Colonic mucosa (tissue), 4 donors: ENCODE results near the gene DAPK2. TPM values are rescaled to one million over a fixed set of nuclear protein-coding genes. Genes with fewer than 3 reads are reported as not detected.

Experiments
- DNase-seq: peaks from one replicate; pipeline ENCODE4 v3.0.0-alpha.2; 2020
- H3K27ac ChIP-seq: fragments of 200-600 bp; one replicate; pipeline ENCODE4 v1.8.0; 2021
- H3K27me3 ChIP-seq: fragments of 200-600 bp; one replicate; pipeline ENCODE4 v1.8.0; 2021
- H3K36me3 ChIP-seq: fragments of 200-600 bp; one replicate; pipeline ENCODE4 v1.8.0; 2021
- H3K4me1 ChIP-seq: fragments of 200-600 bp; one replicate; pipeline ENCODE4 v1.8.0; 2021; ENCODE audit warnings: mild to moderate bottlenecking
- H3K4me3 ChIP-seq: fragments of 200-600 bp; one replicate; pipeline ENCODE4 v1.8.0; 2021
- H3K9ac ChIP-seq, 2 donors: one replicate each; pipeline ENCODE4 v1.7.0; 2013; ENCODE audit warnings: control low read depth in 2 of 2, low read depth in 2 of 2, low read length in 2 of 2
- H3K9me3 ChIP-seq: fragments of 200-600 bp; one replicate; pipeline ENCODE4 v1.8.0; 2021
- CTCF ChIP-seq: fragments of 200-600 bp; IDR thresholded peaks from one replicate; pipeline ENCODE4 v1.8.0; 2022; ENCODE audit warnings: antibody characterized with exemption, mild to moderate bottlenecking
- intact Hi-C: fragments of 100-400 bp; cut with DNase I; formaldehyde crosslinking; loops from one replicate; pipeline ENCODE4 v1.14.1; 2022
- total RNA-seq, 2 donors: library from RNA; stranded (reverse); fragmentation: NEBNext Ultra II Directional in 1 of 2; extraction: Animal tissue kit (Norgen Biotek cat#: 25700) in 1 of 2; gene quantifications; one replicate each; pipeline ENCODE4 v1.2.1, GENCODE V29; 2021
- donor health status: healthy.
- donor health status: DM: no; HTN: no; CAD: no.
- donor health status: DM: no; HTN: no; CAD: no.

Gene DAPK2
- total RNA-seq, 2 donors from 2014 or later = 23.7 to 26.5 TPM

DNA sequence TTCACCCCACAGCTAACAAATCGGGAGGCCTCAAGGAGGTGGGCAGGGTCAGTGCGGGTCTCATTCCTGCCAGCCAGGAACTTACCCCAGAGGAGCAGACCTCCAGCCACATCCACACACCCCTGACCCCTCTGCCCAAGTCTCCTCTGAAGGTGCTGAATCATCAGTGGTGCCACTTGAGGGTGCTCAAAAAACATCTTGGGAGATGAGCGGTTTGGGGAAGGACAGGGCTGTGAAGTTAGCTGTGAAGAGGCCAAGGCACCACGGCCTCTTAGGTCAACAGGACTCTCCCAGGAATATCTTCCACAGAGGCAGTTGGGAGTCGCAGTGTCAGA lies 1.2 kb downstream of the DAPK2 start:
- no peaks in the 10 kb centered on the region for H3K27me3 ChIP-seq
- H3K4me1 ChIP-seq = peaks cover 12% of the 10 kb centered on the region
- H3K4me3 ChIP-seq = peak overlapping the region; percentile 66
- H3K9me3 ChIP-seq = no peaks in the 10 kb centered on the region
- intact Hi-C loops = loop anchor here (5.0 kb wide), 2 partner anchors 98 to 293 kb away; no protein-coding TSS in a partner anchor
- no peak for DNase-seq
- H3K36me3 ChIP-seq = no peaks in the 10 kb centered on the region
- peak overlapping the region; percentile 77 to 89 for H3K9ac ChIP-seq
- no peak overlapping the region for H3K27ac ChIP-seq
- no peak for TF ChIP-seq CTCF

GRCh38 chr15:64044300-64045100 lies 1.8 kb downstream of the DAPK2 start:
- no peak for TF ChIP-seq CTCF

DNA sequence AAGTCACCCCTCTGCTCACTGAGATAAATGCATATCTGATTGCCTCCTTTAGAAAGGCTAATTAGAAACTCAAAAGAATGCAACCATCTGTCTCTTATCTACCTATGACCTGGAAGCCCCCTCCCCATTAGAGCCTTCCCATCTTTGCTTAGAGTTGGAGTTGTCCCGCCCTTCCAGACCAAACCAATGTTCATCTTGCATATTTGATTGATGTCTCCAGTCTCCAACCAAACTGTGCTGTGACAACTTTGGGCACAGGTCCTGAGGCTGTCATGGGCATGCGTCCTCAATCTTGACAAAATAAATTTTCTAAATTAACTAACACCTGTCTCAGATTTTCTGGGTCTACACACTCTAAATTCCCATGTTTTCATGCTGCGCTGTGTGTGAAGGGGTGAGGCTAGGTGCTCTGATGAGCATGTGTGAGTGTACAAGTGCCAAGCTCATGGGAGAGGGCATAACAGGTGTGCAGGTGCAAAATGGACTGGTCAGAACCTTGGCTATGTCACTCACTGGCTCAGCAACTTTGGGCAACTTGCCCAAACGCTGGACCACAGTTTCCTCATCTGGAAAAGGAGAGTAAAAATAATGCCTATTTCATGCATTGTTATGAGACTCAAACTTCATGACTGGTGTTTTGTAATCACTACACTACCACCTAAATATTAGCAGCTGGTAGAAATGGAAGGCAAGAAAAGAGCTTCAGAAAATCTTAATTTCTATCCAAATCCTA lies 7.2 kb downstream of the DAPK2 start:
- no peak for DNase-seq
- no peak overlapping the region for H3K9ac ChIP-seq
- no peaks in the 10 kb centered on the region for H3K36me3 ChIP-seq
- intact Hi-C loops = no loop called here
- no peak overlapping the region for H3K4me3 ChIP-seq
- no peaks in the 10 kb centered on the region for H3K9me3 ChIP-seq
- no peak overlapping the region for H3K27ac ChIP-seq
- no peaks in the 10 kb centered on the region for H3K4me1 ChIP-seq
- TF ChIP-seq CTCF = no peak
- no peaks in the 10 kb centered on the region for H3K27me3 ChIP-seq

More at GRCh38 chr15:64044300-64045100, 1.8 kb downstream of the DAPK2 start:
- H3K9ac ChIP-seq = peak overlapping the region in 1 of 2 donors; percentile 77
- no peak overlapping the region for H3K27ac ChIP-seq
- no peaks in the 10 kb centered on the region for H3K36me3 ChIP-seq
- no peaks in the 10 kb centered on the region for H3K9me3 ChIP-seq
- H3K4me3 ChIP-seq = peak overlapping the region; percentile 66
- peaks cover 12% of the 10 kb centered on the region for H3K4me1 ChIP-seq
- H3K27me3 ChIP-seq = no peaks in the 10 kb centered on the region
- DNase-seq = peak; percentile 30
- intact Hi-C loops = loop anchor here (5.0 kb wide), 2 partner anchors 97 to 292 kb away; no protein-coding TSS in a partner anchor

DNA sequence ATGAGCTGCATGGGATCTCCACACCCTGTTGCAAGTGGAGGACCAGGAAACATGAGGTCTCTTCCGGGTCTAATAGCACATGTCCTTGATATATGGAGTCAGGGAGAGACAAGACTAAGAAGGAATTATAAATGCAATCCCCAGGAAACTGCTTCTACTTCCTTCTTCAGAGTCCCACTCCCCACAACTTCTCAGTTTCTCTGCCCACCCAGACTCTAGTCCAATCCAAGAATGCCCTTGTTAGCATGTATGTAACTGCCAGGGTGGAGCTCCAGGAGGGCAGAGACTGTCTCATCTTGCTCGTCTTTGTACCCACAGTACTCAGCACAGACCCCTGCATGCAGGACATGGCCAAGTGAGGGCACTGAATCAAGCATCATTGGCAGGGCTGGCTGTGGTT lies 8.3 kb downstream of the DAPK2 start:
- no peaks in the 10 kb centered on the region for H3K36me3 ChIP-seq
- no peak for TF ChIP-seq CTCF
- H3K27ac ChIP-seq = no peak overlapping the region
- intact Hi-C loops = no loop called here
- no peaks in the 10 kb centered on the region for H3K27me3 ChIP-seq
- DNase-seq = no peak
- no peaks in the 10 kb centered on the region for H3K9me3 ChIP-seq
- no peaks in the 10 kb centered on the region for H3K4me1 ChIP-seq
- H3K4me3 ChIP-seq = no peak overlapping the region
- no peak overlapping the region for H3K9ac ChIP-seq

DNA sequence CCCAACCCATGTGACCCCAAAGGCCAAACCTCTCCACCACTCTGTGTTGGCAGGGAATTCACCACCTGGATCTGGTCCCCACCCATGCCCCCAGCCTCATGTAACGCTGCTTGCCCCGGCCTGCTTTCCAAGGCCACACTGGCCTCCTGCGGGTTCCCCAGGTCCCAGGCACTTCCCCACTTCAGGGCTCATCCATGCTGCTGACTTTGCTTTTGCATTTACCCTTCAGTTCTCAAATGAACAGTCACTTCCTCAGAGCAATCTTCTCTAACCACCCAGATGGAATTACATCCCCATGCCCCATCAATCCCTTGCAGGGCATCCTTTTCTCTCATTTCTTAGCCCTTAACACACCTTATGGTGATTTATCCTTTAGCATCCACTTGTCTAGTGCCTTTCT lies 9.2 kb downstream of the DAPK2 start:
- no peak for DNase-seq
- no peak overlapping the region for H3K27ac ChIP-seq
- no peaks in the 10 kb centered on the region for H3K4me1 ChIP-seq
- H3K4me3 ChIP-seq = no peak overlapping the region
- TF ChIP-seq CTCF = no peak
- intact Hi-C loops = no loop called here
- H3K36me3 ChIP-seq = no peaks in the 10 kb centered on the region
- H3K9ac ChIP-seq = no peak overlapping the region
- H3K27me3 ChIP-seq = no peaks in the 10 kb centered on the region
- H3K9me3 ChIP-seq = no peaks in the 10 kb centered on the region
